HG03457 (cell line): Measurements from ENCODE around the gene SLC15A3.
"Not testable (repeated sequence)": the region's sequence is repeated elsewhere in the genome, so short reads cannot be mapped to it uniquely, and the experiment has no call there.

ENCODE experiments used
- ATAC-seq: cut with Tn5 transposase; IDR thresholded peaks from one replicate; pipeline ENCODE4 v1.9.1; 2021; ENCODE audit warnings: moderate number of reproducible peaks; ENCODE audit not compliant: unreplicated experiment

SLC15A3 gene

GRCh38 chr11:60977224-60977623 is 25.2 kb upstream of the SLC15A3 start:
- no peak for ATAC-seq

- no peak for ATAC-seq
Observed at GRCh38 chr11:60974726-60975125, 22.8 kb upstream of the SLC15A3 start.

- ATAC-seq: not testable (repeated sequence)
Observed at GRCh38 chr11:60974316-60974715, 22.3 kb upstream of the SLC15A3 start.

GRCh38 chr11:60973699-60974098 is 21.7 kb upstream of the SLC15A3 start:
- no peak for ATAC-seq

- no peak for ATAC-seq
Observed at GRCh38 chr11:60972182-60973030, 20.4 kb upstream of the SLC15A3 start.

- ATAC-seq: no peak
Observed at GRCh38 chr11:60971520-60971919, 19.5 kb upstream of the SLC15A3 start, which contains the start of gene CD6. CD6 (plus strand) TSS chr11:60971680; CDS start chr11:60971866, 186 bp downstream.

GRCh38 chr11:60970890-60971289 is 18.9 kb upstream of the SLC15A3 start:
- ATAC-seq: no peak

GRCh38 chr11:60970369-60970774 is 18.4 kb upstream of the SLC15A3 start:
- no peak for ATAC-seq

GRCh38 chr11:60968223-60968622 is 16.2 kb upstream of the SLC15A3 start:
- ATAC-seq: no peak

- no peak for ATAC-seq
Observed at GRCh38 chr11:60966890-60967289, 14.9 kb upstream of the SLC15A3 start.

GRCh38 chr11:60964801-60965200 is 12.8 kb upstream of the SLC15A3 start:
- ATAC-seq: no peak

GRCh38 chr11:60960405-60960804 is 8.4 kb upstream of the SLC15A3 start:
- no peak for ATAC-seq

GRCh38 chr11:60959431-60959830 is 7.5 kb upstream of the SLC15A3 start:
- ATAC-seq: no peak

- ATAC-seq: no peak
Observed at GRCh38 chr11:60957188-60957587, 5.2 kb upstream of the SLC15A3 start.

- no peak for ATAC-seq
Observed at GRCh38 chr11:60955571-60955970, 3.6 kb upstream of the SLC15A3 start.

- no peak for ATAC-seq
Observed at GRCh38 chr11:60954421-60954820, 2.4 kb upstream of the SLC15A3 start.

GRCh38 chr11:60953781-60954180 is 1.8 kb upstream of the SLC15A3 start:
- ATAC-seq: no peak

- no peak for ATAC-seq
Observed at GRCh38 chr11:60952742-60953170, 780 bp upstream of the SLC15A3 start.

GRCh38 chr11:60951606-60951903 is 421 bp downstream of the SLC15A3 start:
- ATAC-seq: no peak

- ATAC-seq: no peak
Observed at GRCh38 chr11:60950933-60951605, 907 bp downstream of the SLC15A3 start.

- no peak for ATAC-seq
Observed at GRCh38 chr11:60950024-60950423, 2.0 kb downstream of the SLC15A3 start.

GRCh38 chr11:60948250-60948649 is 3.7 kb downstream of the SLC15A3 start:
- ATAC-seq: no peak
